ENCODE results near the gene SAFB.
A peak's percentile ranks its signal among the peaks of the same experiment; 100 is the strongest.

SAFB gene

GRCh38 chr19:5666921-5667610, 44.2 kb downstream of the SAFB start:
- DNase-seq (ENCODE audit: low read depth): no peak

GRCh38 chr19:5667751-5668271, 44.9 kb downstream of the SAFB start:
- no peak for DNase-seq (ENCODE audit: low read depth)

GRCh38 chr19:5669212-5669611, 46.3 kb downstream of the SAFB start:
- no peak for DNase-seq (ENCODE audit: low read depth)

- DNase-seq (ENCODE audit: low read depth): no peak
Measured at GRCh38 chr19:5671600-5671999, 48.7 kb downstream of the SAFB start.

- no peak for DNase-seq (ENCODE audit: low read depth)
Measured at GRCh38 chr19:5672708-5673459, 50.0 kb downstream of the SAFB start.

- no peak for DNase-seq (ENCODE audit: low read depth)
Measured at GRCh38 chr19:5673752-5674151, 50.9 kb downstream of the SAFB start.

GRCh38 chr19:5674714-5675113, 51.8 kb downstream of the SAFB start:
- no peak for DNase-seq (ENCODE audit: low read depth)

GRCh38 chr19:5676105-5676771, 53.4 kb downstream of the SAFB start:
- DNase-seq (ENCODE audit: low read depth): no peak

GRCh38 chr19:5676772-5677105, 53.9 kb downstream of the SAFB start:
- no peak for DNase-seq (ENCODE audit: low read depth)

GRCh38 chr19:5677136-5677535, 54.3 kb downstream of the SAFB start:
- no peak for DNase-seq (ENCODE audit: low read depth)

- DNase-seq (ENCODE audit: low read depth): no peak
Measured at GRCh38 chr19:5677580-5677979, 54.7 kb downstream of the SAFB start.

- DNase-seq (ENCODE audit: low read depth): no peak
Measured at GRCh38 chr19:5678071-5678718, 55.3 kb downstream of the SAFB start.

- no peak for DNase-seq (ENCODE audit: low read depth)
Measured at GRCh38 chr19:5679289-5680083, 56.6 kb downstream of the SAFB start.

- DNase-seq (ENCODE audit: low read depth): no peak
Measured at GRCh38 chr19:5680084-5680436, 57.2 kb downstream of the SAFB start.

- DNase-seq (ENCODE audit: low read depth): peak; percentile 97
Measured at GRCh38 chr19:5680437-5681368, 57.8 kb downstream of the SAFB start, which contains the start of the genes HSD11B1L and MICOS13. HSD11B1L (plus strand) TSS chr19:5681027; CDS start chr19:5684833, 3,806 bp downstream. MICOS13 (minus strand) TSS chr19:5680516; CDS start chr19:5680486, 30 bp downstream.

- no peak for DNase-seq (ENCODE audit: low read depth)
Measured at GRCh38 chr19:5681391-5682106, 58.7 kb downstream of the SAFB start.

GRCh38 chr19:5682107-5682482, 59.2 kb downstream of the SAFB start:
- DNase-seq (ENCODE audit: low read depth): no peak

GRCh38 chr19:5683177-5683886, 60.4 kb downstream of the SAFB start:
- DNase-seq (ENCODE audit: low read depth): no peak

Data from stimulated activated CD8-positive, alpha-beta memory T cell treated with anti-CD3 and anti-CD28 coated beads, Interleukin-12 subunit alpha, Interleukin-12 subunit beta, amount 100 ng/mL, for 4 hours (primary cell).